Body of pancreas (tissue), 4 donors: ENCODE data around the gene SLC23A2.

Experiments used
- CTCF ChIP-seq, 7 experiments: fragments of 450-650 bp in 4 of 7; fragments of 200-600 bp in 3 of 7; sonication (generic) in 3 of 7; IDR thresholded peaks; one replicate each; pipeline ENCODE4 v1.5.1; 2016 to 2019; ENCODE audit warnings: antibody characterized with exemption in 7 of 7
- POLR2A ChIP-seq, 3 donors: fragments of 450-650 bp; IDR thresholded peaks; one replicate each; pipeline ENCODE4 v1.6.1; 2016; ENCODE audit warnings: antibody characterized with exemption in 3 of 3, mild to moderate bottlenecking in 2 of 3

DNA sequence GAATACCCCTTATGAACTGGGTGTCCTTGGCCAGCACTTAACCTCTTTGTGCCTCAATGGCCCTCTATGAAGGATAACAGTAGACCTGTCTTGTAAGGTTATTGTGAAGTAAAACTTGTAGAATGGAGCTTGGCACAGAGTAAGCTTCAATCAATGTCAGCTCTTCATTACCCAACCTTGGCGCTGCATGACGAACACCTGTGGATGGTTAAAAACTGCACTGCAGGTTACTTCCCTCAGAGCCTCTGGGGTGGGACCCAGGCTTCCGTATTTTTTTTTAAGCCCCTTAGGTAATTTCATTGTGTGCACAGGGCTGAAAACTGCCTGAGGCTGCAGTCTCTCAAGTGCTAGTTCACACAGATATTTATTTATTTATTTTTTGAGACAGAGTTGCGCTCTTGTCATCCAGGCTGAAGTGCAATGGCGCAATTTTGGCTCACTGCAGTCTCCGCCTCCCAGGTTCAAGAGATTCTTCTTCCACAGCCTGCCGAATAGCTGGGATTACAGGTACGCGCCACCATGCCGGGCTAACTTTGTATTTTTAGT, 42.8 kb upstream of the SLC23A2 start:
- TF ChIP-seq CTCF (IDR thresholded peaks at IDR 0.05) (no peak), POLR2A (IDR thresholded peaks at IDR 0.05) (no peak)
